Urothelium cell line (cell line): Measurements from ENCODE around the gene AOX1.
"Not testable (repeated sequence)": the region's sequence is repeated elsewhere in the genome, so short reads cannot be mapped to it uniquely, and the experiment has no call there.

Experiments used
- DNase-seq: peaks from one replicate; pipeline ENCODE4 v3.0.0; 2011; ENCODE audit warnings: low spot score, mixed read lengths
- FAIRE-seq: peaks from 2 replicates; lab custom pipeline; 2011; peaks lifted over from hg19 to GRCh38; lab: Jason Lieb, UNC

Gene AOX1

DNA sequence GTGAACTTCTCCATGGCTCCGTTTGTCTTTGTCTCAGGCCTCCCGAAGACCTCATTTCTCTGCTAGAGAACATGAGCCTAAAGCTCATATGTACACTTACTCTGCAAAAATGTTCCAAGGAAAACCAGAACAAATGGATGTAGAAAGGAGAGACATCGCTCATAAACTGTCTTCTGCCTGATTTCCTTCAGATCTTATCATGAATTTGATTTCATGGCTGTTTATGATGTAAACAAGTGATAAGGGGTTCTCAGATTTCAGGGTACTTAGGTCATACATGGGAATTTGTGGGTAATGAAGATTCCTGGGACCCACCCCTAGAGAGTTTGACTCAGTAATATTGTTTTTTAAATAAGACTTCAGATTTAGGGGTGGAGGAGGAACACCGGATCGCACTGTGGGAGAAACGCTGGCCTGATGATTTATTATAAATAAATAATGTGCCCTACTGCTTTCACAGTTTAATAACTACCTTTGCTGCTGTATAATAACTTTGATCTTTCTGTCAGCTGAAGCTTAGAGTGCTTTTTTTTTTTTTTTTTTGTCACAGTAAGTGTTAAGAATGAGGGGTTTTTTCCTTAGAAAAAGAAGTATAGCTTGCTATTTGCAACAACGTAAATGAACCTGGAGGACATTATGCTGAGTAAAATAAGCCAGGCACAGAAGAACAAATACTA, 14.9 kb downstream of the AOX1 start:
- no peak for DNase-seq
- no peak for FAIRE-seq

- FAIRE-seq: peak; percentile 27
- no peak for DNase-seq
Measured at GRCh38 chr2:200602584-200602983, 16.8 kb downstream of the AOX1 start.

DNA sequence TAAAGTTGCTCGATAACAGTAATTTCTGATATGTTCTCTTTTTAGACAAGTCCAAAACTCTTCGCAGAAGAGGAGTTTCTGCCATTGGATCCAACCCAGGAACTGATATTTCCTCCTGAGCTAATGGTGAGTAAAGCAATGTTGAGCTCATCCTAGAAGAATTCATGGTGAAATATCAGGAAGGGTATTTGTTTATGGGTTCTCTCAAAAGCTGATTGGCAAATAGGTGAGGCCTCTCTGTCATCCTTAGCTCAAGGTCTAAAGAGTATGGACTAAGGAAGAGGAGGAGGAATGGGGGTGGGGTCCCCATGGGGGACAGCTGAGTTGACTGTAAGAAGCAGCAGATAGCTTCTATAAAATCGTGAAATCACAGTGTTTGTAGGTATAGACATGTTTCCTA, 18.2 kb downstream of the AOX1 start:
- no peak for FAIRE-seq
- peak; percentile 49 for DNase-seq

GRCh38 chr2:200604571-200605255, 18.9 kb downstream of the AOX1 start:
- no peak for DNase-seq
- FAIRE-seq: no peak

GRCh38 chr2:200608341-200609027, 22.7 kb downstream of the AOX1 start:
- peak; percentile 73 for FAIRE-seq
- DNase-seq: no peak

DNA sequence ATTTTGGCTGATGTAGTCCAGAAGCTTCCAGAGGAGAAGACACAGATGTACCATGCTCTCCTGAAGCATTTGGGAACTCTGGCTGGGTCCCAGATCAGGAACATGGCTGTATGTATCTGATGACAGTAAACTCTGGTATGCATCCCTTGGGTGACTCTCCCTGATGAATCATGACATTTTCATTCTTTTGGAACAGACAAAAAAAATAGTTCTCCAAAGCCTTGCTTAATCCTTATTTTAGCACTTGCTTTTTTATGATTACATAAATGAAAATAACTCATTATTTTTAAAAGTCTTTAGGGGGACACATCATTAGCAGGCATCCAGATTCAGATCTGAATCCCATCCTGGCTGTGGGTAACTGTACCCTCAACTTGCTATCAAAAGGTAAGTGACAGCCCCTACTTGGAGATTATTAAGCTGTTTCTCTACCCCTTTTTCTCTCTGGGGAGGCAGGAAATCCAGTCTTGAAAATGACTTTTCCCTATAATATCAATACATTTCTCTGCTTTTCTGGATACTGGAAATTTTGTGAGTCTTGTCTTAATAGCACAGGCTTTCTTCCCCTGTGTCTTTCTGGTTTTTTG, 23.3 kb downstream of the AOX1 start:
- DNase-seq: peak; percentile 69
- FAIRE-seq: no peak

DNA sequence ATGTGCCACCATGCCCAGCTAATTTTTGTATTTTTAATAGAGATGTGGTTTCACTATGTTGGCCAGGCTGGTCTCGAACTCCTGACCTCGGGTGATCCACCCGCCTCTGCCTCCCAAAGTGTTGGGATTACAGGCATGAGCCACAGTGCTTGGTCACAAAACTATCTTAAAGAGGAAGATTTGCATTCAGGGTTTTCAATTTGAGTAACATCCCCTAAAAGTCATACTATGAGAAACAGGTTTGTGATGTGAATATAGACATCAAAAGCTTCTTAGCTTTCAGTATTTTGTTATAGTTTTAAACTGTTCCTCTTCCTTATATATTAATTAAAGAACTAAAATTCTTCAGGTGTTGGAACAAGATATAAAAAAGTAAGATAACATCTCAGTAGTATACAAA, 24.4 kb downstream of the AOX1 start:
- DNase-seq, FAIRE-seq: not testable (repeated sequence)

- no peak for FAIRE-seq
- DNase-seq: no peak
Measured at GRCh38 chr2:200613692-200614091, 27.9 kb downstream of the AOX1 start.

GRCh38 chr2:200614249-200614648, 28.4 kb downstream of the AOX1 start:
- FAIRE-seq: no peak
- DNase-seq: no peak

GRCh38 chr2:200615247-200615646, 29.4 kb downstream of the AOX1 start:
- no peak for FAIRE-seq
- DNase-seq: peak; percentile 77

GRCh38 chr2:200616193-200616592, 30.4 kb downstream of the AOX1 start:
- DNase-seq (no peak), FAIRE-seq (no peak)

GRCh38 chr2:200616656-200617055, 30.8 kb downstream of the AOX1 start:
- DNase-seq (no peak), FAIRE-seq (no peak)

DNA sequence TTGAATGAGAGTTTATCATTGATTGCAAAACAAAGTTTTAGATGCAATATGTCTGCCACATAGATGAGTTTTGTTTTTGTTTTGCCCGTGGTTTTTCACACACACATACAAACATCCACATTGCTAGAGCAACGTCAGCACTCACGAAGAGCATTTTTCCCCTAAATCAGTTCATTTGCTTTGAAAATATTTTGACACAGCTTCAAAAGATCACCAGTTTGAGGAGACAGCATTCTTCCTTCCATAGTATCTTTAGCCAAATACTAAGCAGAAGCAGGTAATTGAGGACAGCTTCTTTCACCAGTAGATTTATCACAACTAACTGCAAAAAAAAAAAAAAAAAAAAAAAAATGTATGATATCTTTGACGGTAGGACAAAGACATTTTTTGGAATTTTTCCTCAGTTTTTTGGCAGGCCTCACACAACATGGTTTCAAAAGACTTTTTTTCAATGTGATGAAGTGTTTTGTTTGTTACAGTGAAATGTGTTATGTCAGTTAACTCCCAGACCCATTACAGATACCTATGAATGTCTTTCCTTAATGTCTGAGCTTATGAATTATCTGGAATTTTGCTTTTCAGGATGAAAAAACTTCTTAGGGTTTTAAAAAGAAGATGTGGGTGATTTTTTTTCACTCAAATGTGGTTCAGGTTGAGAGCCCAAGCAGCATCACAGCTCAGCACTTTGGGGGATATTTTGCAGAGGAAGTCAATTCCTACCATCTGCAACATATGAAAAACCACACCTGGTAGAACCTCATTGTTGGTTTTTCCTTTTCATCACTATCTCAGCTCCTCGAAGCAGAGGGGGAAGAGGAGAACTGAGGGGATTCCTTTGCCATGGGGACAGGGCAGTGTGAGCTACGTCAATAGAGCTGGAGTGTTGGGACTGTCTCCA, 31.6 kb downstream of the AOX1 start:
- no peak for FAIRE-seq
- no peak for DNase-seq

GRCh38 chr2:200618054-200618419, 32.2 kb downstream of the AOX1 start:
- DNase-seq: no peak
- no peak for FAIRE-seq

GRCh38 chr2:200618590-200619021, 32.8 kb downstream of the AOX1 start:
- FAIRE-seq: no peak
- DNase-seq: no peak

DNA sequence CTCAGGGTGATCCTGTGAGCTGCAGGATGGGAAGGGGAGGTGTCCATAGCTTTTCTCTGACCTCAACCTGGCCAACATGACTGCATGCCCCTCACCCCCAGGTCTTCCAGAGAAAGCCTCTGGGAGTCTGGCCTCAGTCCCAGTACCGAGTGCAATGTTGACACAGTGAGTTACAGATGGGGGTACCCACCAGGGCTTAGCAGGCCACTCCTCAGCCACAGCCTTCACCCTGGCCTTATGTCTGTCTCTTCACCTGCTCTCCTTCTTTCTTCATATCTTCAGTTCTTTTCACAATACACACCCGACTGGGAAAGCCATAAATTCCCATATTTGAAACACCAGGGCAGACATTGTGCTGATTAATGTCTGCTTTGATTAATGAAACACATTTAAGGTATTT, 33.5 kb downstream of the AOX1 start:
- no peak for DNase-seq
- FAIRE-seq: no peak

GRCh38 chr2:200620606-200621390, 35.0 kb downstream of the AOX1 start:
- DNase-seq (no peak), FAIRE-seq (no peak)

- DNase-seq (no peak), FAIRE-seq (no peak)
Measured at GRCh38 chr2:200622106-200622505, 36.3 kb downstream of the AOX1 start.

GRCh38 chr2:200624026-200624425, 38.2 kb downstream of the AOX1 start:
- FAIRE-seq (no peak), DNase-seq (no peak)

DNA sequence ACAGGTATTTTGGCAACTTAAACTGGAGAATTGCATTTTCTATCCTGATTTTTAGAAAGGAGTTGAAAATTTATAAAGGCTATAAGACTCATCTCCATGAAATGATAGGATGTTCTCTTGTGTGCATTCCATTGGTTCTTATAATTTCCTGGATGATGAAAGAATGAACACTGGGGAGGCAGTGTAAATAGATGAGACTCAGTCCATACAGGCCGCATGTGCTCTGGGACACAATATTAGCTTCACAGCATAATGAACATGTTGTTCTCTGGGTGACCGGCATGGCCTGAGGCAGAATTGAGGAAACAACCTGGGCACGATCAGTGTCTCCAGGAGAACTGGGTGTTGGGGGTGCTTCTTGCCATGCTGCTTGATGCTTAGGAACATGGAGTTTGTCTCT, 38.8 kb downstream of the AOX1 start:
- DNase-seq (no peak), FAIRE-seq (no peak)
